HepG2 (cell line): ENCODE results near the gene RNF11.

ENCODE experiments used
- EZH2 ChIP-seq: conservative IDR thresholded peaks from 2 replicates; pipeline ENCODE4 v1.6.1; 2012; ENCODE audit warnings: mild to moderate bottlenecking, low read depth, low read length, moderate library complexity
- MYC ChIP-seq: sonication (generic); formaldehyde crosslinking; IDR thresholded peaks from 2 replicates; pipeline ENCODE4 v1.9.0; 2021; ENCODE audit warnings: missing genetic modification reagents, borderline replicate concordance
- RAD21 ChIP-seq: fragments of 450-650 bp; formaldehyde crosslinking; IDR thresholded peaks from 2 replicates; pipeline ENCODE4 v1.5.0; 2020; ENCODE audit warnings: mild to moderate bottlenecking
- REST ChIP-seq, 2 experiments: IDR thresholded peaks; 2 replicates each; pipeline ENCODE4 v1.6.1; 2011 to 2012; ENCODE audit warnings: low read length in 2 of 2, borderline replicate concordance in 1 of 2, low read depth in 1 of 2, mild to moderate bottlenecking in 1 of 2, moderate library complexity in 1 of 2
- STAT5B ChIP-seq: sonication (generic); formaldehyde crosslinking; IDR thresholded peaks from 2 replicates; pipeline ENCODE4 v1.4.0; 2020; ENCODE audit warnings: missing genetic modification reagents
- TERF1 ChIP-seq: sonication (generic); formaldehyde crosslinking; IDR thresholded peaks from 2 replicates; pipeline ENCODE4 v1.8.0; 2022; ENCODE audit warnings: mild to moderate bottlenecking, missing genetic modification reagents, moderate library complexity
- ZC3H4 ChIP-seq: sonication (generic); formaldehyde crosslinking; IDR thresholded peaks from 2 replicates; pipeline ENCODE4 v1.4.0; 2020; ENCODE audit warnings: missing genetic modification reagents, borderline replicate concordance
- ZNF251 ChIP-seq: sonication (generic); formaldehyde crosslinking; IDR thresholded peaks from 2 replicates; pipeline ENCODE4 v1.9.0; 2021; ENCODE audit warnings: mild to moderate bottlenecking, missing genetic modification reagents

- TF ChIP-seq RAD21 (CRISPR knock-in tag): no peak
- TF ChIP-seq STAT5B (CRISPR knock-in tag): no peak
- no peak for TF ChIP-seq EZH2
- no peak for TF ChIP-seq TERF1 (CRISPR knock-in tag)
- no peak for TF ChIP-seq ZC3H4
- TF ChIP-seq ZNF251 (CRISPR knock-in tag): no peak
- TF ChIP-seq MYC (CRISPR knock-in tag): no peak
- no peak for TF ChIP-seq REST (IDR thresholded peaks at IDR 0.05; ENCODE audit: borderline replicate concordance in 1 of 2, low read depth in 1 of 2, low read length in 2 of 2)
Observed at GRCh38 chr1:51203874-51204245, 32.2 kb upstream of the RNF11 start.
